ENCODE data around the gene SMIM12. TPM values are rescaled to one million over a fixed set of nuclear protein-coding genes. Genes with fewer than 3 reads are reported as not detected.

The SMIM12 gene
- polyA plus RNA-seq, 3 donors = 31.8 to 121 (median 93.7) TPM

DNA sequence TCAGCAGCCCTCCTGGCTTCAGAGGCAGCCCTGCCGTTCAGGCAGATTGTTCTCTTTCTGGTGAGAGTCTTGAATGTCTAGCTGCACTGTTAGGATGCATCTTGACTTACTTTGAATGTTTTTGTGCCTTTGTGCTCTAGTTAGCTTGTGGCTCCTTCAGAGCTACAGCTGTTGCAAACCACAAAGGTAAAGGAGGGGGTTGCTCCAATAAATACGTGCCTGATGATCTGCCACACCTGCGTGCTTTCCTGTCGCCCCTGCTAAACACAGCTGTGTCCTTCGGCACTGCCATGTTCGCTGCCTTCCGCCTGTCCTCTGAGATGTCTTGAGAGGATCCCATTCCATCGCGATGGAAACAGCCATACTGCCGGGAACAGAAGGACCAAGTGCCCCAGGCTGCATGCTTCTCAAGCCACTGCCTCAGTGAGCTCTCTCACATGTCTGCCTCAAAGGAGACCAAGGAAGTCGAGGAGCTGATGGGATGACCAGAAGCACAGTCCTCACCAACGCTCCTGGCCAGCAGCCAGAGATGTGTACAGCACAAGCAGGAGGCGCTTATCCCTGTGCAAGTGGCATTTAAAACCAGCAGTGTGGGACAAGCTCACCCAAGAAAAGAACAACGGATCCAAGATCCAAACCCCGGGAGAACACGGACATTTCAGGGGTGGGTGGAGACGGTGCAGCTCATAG is 12.0 kb upstream of the SMIM12 start:
- Mint-ChIP-seq H3K27ac (no peak overlapping the region), H3K4me3 (no peak overlapping the region)
- no peak overlapping the region for H3K4me2 ChIP-seq (replicated peaks; ENCODE audit: extremely low read depth, low read length, poor library complexity, severe bottlenecking)

DNA sequence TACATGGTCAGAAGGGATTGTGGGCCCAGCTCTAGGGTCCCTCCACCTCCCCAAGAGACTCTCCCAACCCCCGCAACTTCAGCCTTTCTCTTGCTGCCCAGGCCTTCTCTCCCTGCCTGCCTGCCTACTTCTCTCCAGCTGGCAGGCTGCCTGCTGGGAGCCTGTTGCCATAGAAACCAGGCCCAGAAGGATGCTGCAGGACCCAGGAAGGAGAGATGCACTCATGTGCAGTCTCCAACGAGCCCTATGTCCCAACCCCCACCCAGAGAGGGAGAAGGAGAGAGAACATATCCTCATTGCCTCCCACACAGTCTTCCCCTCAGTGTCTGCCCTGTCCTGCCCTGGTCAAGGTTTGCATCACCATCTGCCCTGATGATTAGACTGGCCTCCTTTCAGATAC is 10.8 kb upstream of the SMIM12 start:
- no peak for DNase-seq
- no peak overlapping the region for H3K27ac Mint-ChIP-seq
- TF ChIP-seq, protein P1, sequence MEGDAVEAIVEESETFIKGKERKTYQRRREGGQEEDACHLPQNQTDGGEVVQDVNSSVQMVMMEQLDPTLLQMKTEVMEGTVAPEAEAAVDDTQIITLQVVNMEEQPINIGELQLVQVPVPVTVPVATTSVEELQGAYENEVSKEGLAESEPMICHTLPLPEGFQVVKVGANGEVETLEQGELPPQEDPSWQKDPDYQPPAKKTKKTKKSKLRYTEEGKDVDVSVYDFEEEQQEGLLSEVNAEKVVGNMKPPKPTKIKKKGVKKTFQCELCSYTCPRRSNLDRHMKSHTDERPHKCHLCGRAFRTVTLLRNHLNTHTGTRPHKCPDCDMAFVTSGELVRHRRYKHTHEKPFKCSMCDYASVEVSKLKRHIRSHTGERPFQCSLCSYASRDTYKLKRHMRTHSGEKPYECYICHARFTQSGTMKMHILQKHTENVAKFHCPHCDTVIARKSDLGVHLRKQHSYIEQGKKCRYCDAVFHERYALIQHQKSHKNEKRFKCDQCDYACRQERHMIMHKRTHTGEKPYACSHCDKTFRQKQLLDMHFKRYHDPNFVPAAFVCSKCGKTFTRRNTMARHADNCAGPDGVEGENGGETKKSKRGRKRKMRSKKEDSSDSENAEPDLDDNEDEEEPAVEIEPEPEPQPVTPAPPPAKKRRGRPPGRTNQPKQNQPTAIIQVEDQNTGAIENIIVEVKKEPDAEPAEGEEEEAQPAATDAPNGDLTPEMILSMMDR (IDR thresholded peaks at IDR 0.05) = no peak
- Histone ChIP-seq H3K27ac (ENCODE audit: low read depth in 1 of 2, low read length in 2 of 2) (no peak overlapping the region), H3K4me1 (ENCODE audit: control insufficient read depth in 1 of 2, insufficient read depth in 2 of 2, low read length in 2 of 2) (peaks cover 24 to 31% of the 10 kb centered on the region in 2 donors), H3K9me3 (replicated peaks in 1 of 2; ENCODE audit: control insufficient read depth in 1 of 2, insufficient read depth in 1 of 2, low read length in 2 of 2) (no peaks in the 10 kb centered on the region), H3K79me2 (ENCODE audit: insufficient read depth, low read length) (no peaks in the 10 kb centered on the region), H2AFZ (ENCODE audit: insufficient read depth, low read depth, low read length, poor library complexity, severe bottlenecking) (no peak overlapping the region), H3K4me3 (replicated peaks in 1 of 3; ENCODE audit: low read depth in 2 of 3, low read length in 3 of 3) (no peak overlapping the region), H3K9ac (ENCODE audit: insufficient read depth, low read length, poor library complexity, severe bottlenecking) (no peak overlapping the region), H3K4me2 (replicated peaks; ENCODE audit: extremely low read depth, low read length, poor library complexity, severe bottlenecking) (no peak overlapping the region), H4K20me1 (ENCODE audit: insufficient read depth, low read length) (no peaks in the 10 kb centered on the region), H3K36me3 (replicated peaks in 1 of 2; ENCODE audit: control insufficient read depth in 1 of 2, insufficient read depth in 2 of 2, low read length in 2 of 2) (no peaks in the 10 kb centered on the region), H3K27me3 (ENCODE audit: control insufficient read depth in 2 of 2, insufficient read depth in 2 of 2, low read length in 2 of 2) (peaks cover 2 to 16% of the 10 kb centered on the region in 2 donors)
- H3K4me1 Mint-ChIP-seq = peaks cover 17% of the 10 kb centered on the region
- no peaks in the 10 kb centered on the region for H3K36me3 Mint-ChIP-seq
- H3K27me3 Mint-ChIP-seq (ENCODE audit: low read depth in 3 of 3) = peaks cover 9 to 36% (median 33%) of the 10 kb centered on the region in 3 donors
- peaks cover 0 to 2% (median 0%) of the 10 kb centered on the region in 7 donors for H3K9me3 Mint-ChIP-seq
- no peak overlapping the region for H3K4me3 Mint-ChIP-seq
- 100% methylated on average over 1 of the region's 2 CpGs for WGBS (ENCODE audit: insufficient coverage)
- intact Hi-C loops (cut with micrococcal nuclease) = no loop called here

More for the DNA sequence above, 12.0 kb upstream of the SMIM12 start:
- Histone ChIP-seq H3K36me3 (replicated peaks in 1 of 2; ENCODE audit: control insufficient read depth in 1 of 2, insufficient read depth in 2 of 2, low read length in 2 of 2) (no peaks in the 10 kb centered on the region), H3K9ac (ENCODE audit: insufficient read depth, low read length, poor library complexity, severe bottlenecking) (no peak overlapping the region), H2AFZ (ENCODE audit: insufficient read depth, low read depth, low read length, poor library complexity, severe bottlenecking) (no peak overlapping the region), H3K9me3 (replicated peaks in 1 of 2; ENCODE audit: control insufficient read depth in 1 of 2, insufficient read depth in 1 of 2, low read length in 2 of 2) (no peaks in the 10 kb centered on the region), H4K20me1 (ENCODE audit: insufficient read depth, low read length) (no peaks in the 10 kb centered on the region), H3K4me3 (replicated peaks in 1 of 3; ENCODE audit: low read depth in 2 of 3, low read length in 3 of 3) (no peak overlapping the region), H3K27me3 (ENCODE audit: control insufficient read depth in 2 of 2, insufficient read depth in 2 of 2, low read length in 2 of 2) (peaks cover 6 to 16% of the 10 kb centered on the region in 2 donors), H3K79me2 (ENCODE audit: insufficient read depth, low read length) (no peaks in the 10 kb centered on the region), H3K27ac (ENCODE audit: low read depth in 1 of 2, low read length in 2 of 2) (no peak overlapping the region), H3K4me1 (ENCODE audit: control insufficient read depth in 1 of 2, insufficient read depth in 2 of 2, low read length in 2 of 2) (peaks cover 18 to 19% of the 10 kb centered on the region in 2 donors)
- Mint-ChIP-seq H3K27me3 (ENCODE audit: low read depth in 3 of 3) (peaks cover 16 to 46% (median 37%) of the 10 kb centered on the region in 3 donors), H3K4me1 (peaks cover 17% of the 10 kb centered on the region), H3K9me3 (peaks cover 0 to 2% (median 0%) of the 10 kb centered on the region in 7 donors), H3K36me3 (no peaks in the 10 kb centered on the region)
- intact Hi-C loops (cut with micrococcal nuclease) = no loop called here
- WGBS (ENCODE audit: insufficient coverage) = 82% methylated on average over 16 of the region's 17 CpGs
- TF ChIP-seq, protein P1 (IDR thresholded peaks at IDR 0.05) = no peak
- DNase-seq = no peak
